ENCODE data around the gene STXBP5.
"Not testable (repeated sequence)": the region's sequence is repeated elsewhere in the genome, so short reads cannot be mapped to it uniquely, and the experiment has no call there.

Gene STXBP5

GRCh38 chr6:147347179-147347881 lies 143.1 kb downstream of the STXBP5 start:
- Histone ChIP-seq H3K9me3 (replicated peaks in 1 of 11) (no peaks in the 10 kb centered on the region), H3K27me3 (no peaks in the 10 kb centered on the region), H3K4me1 (no peaks in the 10 kb centered on the region), H3K36me3 (peaks cover 0 to 14% (median 0%) of the 10 kb centered on the region in 11 experiments; a peak in 5 of 22 replicates), H3K4me2 (no peak overlapping the region), H3K9ac (no peak overlapping the region), H3K4me3 (no peak overlapping the region), H4K20me1 (no peaks in the 10 kb centered on the region), H3K27ac (no peak overlapping the region)
- TF ChIP-seq Cebpa-rat (IDR thresholded peaks at IDR 0.05): no peak

DNA sequence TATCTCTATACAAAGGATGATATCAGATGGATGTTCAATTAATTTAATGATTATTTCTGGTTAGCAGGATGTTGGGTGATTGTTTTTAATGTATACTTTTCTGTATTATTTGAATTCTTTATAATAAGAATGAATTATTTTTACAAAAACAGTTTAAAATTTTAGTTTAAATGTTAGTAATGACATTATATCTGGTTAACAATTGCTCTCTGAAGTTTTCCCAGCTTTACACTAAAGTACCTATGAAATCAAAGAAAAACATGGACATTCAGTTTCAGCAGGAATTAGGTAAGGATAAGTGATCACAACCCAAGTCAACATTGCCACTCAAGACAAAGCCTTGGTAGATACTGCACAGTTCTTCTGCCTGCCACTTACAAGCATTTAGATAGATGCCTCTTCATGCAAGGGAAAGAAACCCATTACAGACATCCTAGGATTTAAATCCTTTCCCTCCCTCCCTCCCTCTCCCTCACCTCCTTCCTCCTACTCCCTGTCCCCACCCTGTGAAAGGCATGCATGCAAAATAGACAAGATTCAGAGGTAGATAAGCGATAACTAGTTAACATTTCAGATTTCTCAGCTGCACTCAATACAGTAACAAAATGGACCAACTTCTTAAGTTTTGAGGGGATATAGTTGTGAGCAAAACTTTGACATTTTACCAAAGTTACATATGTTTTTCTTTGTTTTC lies 143.8 kb downstream of the STXBP5 start:
- H4K20me1 ChIP-seq: no peaks in the 10 kb centered on the region
- no peaks in the 10 kb centered on the region for H3K4me1 ChIP-seq
- no peak for TF ChIP-seq Cebpa-rat (IDR thresholded peaks at IDR 0.05)
- H3K9ac ChIP-seq: no peak overlapping the region
- no peak overlapping the region for H3K27ac ChIP-seq
- H3K36me3 ChIP-seq: peaks cover 0 to 14% (median 0%) of the 10 kb centered on the region in 11 experiments; a peak in 5 of 22 replicates
- no peaks in the 10 kb centered on the region for H3K9me3 ChIP-seq (replicated peaks in 1 of 11)
- H3K4me3 ChIP-seq: no peak overlapping the region
- H3K27me3 ChIP-seq: no peaks in the 10 kb centered on the region
- H3K4me2 ChIP-seq: no peak overlapping the region

DNA sequence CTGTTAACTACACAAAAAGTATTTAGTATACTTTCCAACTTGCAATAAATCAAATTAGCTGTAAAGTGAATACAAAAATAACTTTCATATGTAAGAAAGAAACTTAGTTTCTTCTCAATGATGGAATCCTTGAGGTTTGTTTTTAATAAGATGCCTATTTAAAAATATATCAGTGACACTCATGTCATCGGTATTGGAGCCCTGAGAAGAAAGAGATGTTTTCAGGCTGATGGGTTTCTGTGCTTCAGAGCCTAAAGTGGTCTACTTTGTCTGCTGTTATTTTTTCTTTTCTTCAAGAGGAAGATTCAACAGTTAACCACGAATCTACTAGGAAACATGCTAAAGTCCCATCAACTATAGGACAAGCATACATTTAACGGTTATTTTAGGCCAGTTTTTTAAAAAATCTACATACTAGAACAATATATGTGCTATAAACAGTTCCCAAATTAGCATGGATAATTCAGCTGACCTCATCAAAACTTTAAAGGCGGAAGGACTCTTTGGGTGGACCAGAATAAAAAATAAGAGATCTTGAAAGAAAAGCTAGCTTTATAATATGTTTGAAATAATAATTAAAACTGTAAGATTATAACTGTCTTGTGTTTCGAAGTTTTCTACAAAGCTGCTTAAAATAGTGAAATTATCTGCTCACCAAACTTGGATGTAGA lies 157.2 kb downstream of the STXBP5 start:
- Histone ChIP-seq H3K27me3 (no peaks in the 10 kb centered on the region), H3K27ac (no peak overlapping the region), H3K9ac (no peak overlapping the region), H3K36me3 (peaks cover 4 to 42% (median 13%) of the 10 kb centered on the region in 11 experiments; a peak in 16 of 22 replicates), H3K4me2 (no peak overlapping the region), H3K4me3 (no peak overlapping the region), H3K4me1 (no peaks in the 10 kb centered on the region), H3K9me3 (replicated peaks in 1 of 11) (0 out of 22 replicates have a peak, but pooled peaks cover 0 to 4% (median 0%) of the 10 kb centered on the region in 11 experiments), H4K20me1 (no peaks in the 10 kb centered on the region)
- TF ChIP-seq Cebpa-rat (IDR thresholded peaks at IDR 0.05): no peak

DNA sequence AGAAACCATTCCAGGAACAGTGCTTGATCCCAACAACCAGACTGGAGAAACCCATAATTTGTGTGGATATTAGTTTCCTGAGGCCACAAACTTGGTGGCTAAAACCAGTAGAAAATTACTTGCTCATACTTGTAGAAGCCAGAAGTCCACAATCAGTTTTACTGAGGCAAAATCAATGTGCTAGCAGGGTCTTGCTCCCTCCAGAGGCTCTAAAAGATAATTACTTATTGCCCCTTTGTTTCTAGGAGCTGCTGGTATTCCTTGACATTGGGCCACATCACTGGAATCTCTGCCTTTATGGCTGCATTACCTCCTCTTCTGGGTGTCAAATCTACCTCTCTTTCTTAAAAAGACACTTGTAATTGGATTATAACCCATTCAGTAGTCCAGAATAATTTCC lies 162.1 kb downstream of the STXBP5 start:
- no peak overlapping the region for H3K9ac ChIP-seq
- TF ChIP-seq Cebpa-rat (IDR thresholded peaks at IDR 0.05): no peak
- no peaks in the 10 kb centered on the region for H3K9me3 ChIP-seq (replicated peaks in 1 of 11)
- H3K4me2 ChIP-seq: no peak overlapping the region
- no peak overlapping the region for H3K4me3 ChIP-seq
- no peak overlapping the region for H3K27ac ChIP-seq
- H3K36me3 ChIP-seq: peaks cover 0 to 36% (median 12%) of the 10 kb centered on the region in 11 experiments; a peak in 13 of 22 replicates
- H4K20me1 ChIP-seq: no peaks in the 10 kb centered on the region
- no peaks in the 10 kb centered on the region for H3K4me1 ChIP-seq
- no peaks in the 10 kb centered on the region for H3K27me3 ChIP-seq

- Histone ChIP-seq H3K9me3 (replicated peaks in 1 of 11) (no peaks in the 10 kb centered on the region), H3K9ac (no peak overlapping the region), H3K36me3 (peaks cover 0 to 6% (median 2%) of the 10 kb centered on the region in 11 experiments; a peak in 6 of 22 replicates), H3K27me3 (no peaks in the 10 kb centered on the region), H3K4me3 (no peak overlapping the region), H3K4me2 (no peak overlapping the region), H3K27ac (no peak overlapping the region), H4K20me1 (no peaks in the 10 kb centered on the region), H3K4me1 (no peaks in the 10 kb centered on the region)
- no peak for TF ChIP-seq Cebpa-rat (IDR thresholded peaks at IDR 0.05)
These were observed 167.1 kb downstream of the STXBP5 start for GRCh38 chr6:147371325-147371724.

DNA sequence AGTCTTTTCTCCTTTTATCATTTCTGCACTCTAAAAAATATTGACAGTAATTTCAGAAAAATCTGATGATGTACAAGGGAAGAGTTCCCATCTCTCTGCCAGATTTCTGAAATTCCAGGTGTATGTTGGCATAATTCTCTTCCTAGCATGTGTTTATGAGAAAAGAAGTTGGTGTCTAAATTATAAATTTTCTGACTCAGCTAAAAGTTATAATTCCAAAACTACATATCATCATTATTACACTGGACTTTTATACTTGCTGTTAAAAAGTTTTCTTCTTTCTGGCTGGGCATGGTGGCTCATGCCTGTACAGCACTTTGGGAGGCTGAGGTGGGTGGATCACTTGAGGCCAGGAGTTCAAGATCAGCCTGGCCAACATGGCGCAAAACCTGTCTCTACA lies 168.6 kb downstream of the STXBP5 start:
- Histone ChIP-seq H3K4me3 (no peak overlapping the region), H3K27me3 (no peaks in the 10 kb centered on the region), H3K9me3 (replicated peaks in 1 of 11) (no peaks in the 10 kb centered on the region), H3K36me3 (no peaks in the 10 kb centered on the region; a peak in 1 of 22 replicates), H3K4me1 (no peaks in the 10 kb centered on the region), H4K20me1 (no peaks in the 10 kb centered on the region), H3K4me2 (no peak overlapping the region), H3K27ac (no peak overlapping the region), H3K9ac (no peak overlapping the region)
- TF ChIP-seq Cebpa-rat (IDR thresholded peaks at IDR 0.05): no peak

- Histone ChIP-seq H3K9me3 (replicated peaks in 1 of 11) (peaks cover 14 to 27% (median 18%) of the 10 kb centered on the region in 11 experiments; a peak in 20 of 22 replicates), H4K20me1 (no peaks in the 10 kb centered on the region), H3K27me3 (no peaks in the 10 kb centered on the region), H3K4me2 (no peak overlapping the region), H3K9ac (no peak overlapping the region), H3K27ac (no peak overlapping the region), H3K4me1 (no peaks in the 10 kb centered on the region), H3K36me3 (peaks cover 6 to 36% (median 21%) of the 10 kb centered on the region in 11 experiments; a peak in 19 of 22 replicates), H3K4me3 (no peak overlapping the region)
- TF ChIP-seq Cebpa-rat (IDR thresholded peaks at IDR 0.05): no peak
These were observed 174.6 kb downstream of the STXBP5 start for GRCh38 chr6:147378819-147379218.

GRCh38 chr6:147380841-147381240 lies 176.6 kb downstream of the STXBP5 start:
- H3K4me1 ChIP-seq, H3K27me3 ChIP-seq, H3K9ac ChIP-seq, H3K4me3 ChIP-seq, H4K20me1 ChIP-seq, H3K27ac ChIP-seq, H3K4me2 ChIP-seq: not testable (repeated sequence)
- H3K9me3 ChIP-seq (replicated peaks in 1 of 11): peaks cover 14 to 27% (median 18%) of the 10 kb centered on the region in 11 experiments; a peak in 20 of 22 replicates
- H3K36me3 ChIP-seq: peaks cover 6 to 44% (median 26%) of the 10 kb centered on the region in 11 experiments; a peak in 20 of 22 replicates

DNA sequence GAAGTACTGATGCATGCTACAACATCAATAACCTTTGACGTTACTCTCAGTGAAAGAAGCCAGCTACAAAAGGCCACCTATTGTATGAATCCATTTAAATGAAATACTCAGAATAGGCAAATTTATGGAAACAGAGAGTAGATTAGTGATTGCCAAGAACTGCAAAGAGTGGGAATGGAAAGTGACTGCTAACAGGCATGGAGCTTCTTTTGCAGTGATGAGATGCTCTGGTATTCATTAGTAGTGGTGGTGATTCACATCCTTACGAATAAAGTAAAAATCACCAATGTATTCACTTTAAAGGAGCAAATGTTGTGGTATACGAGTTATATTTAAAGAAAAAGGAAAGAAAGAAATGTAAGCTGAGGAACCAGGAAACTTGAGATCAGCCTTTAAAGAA lies 177.5 kb downstream of the STXBP5 start:
- Histone ChIP-seq H3K4me2 (no peak overlapping the region), H3K9me3 (replicated peaks in 1 of 11) (peaks cover 14 to 27% (median 18%) of the 10 kb centered on the region in 11 experiments; a peak in 20 of 22 replicates), H3K4me1 (no peaks in the 10 kb centered on the region), H3K27me3 (no peaks in the 10 kb centered on the region), H3K4me3 (no peak overlapping the region), H3K9ac (no peak overlapping the region), H3K36me3 (peaks cover 6 to 44% (median 26%) of the 10 kb centered on the region in 11 experiments; a peak in 20 of 22 replicates), H3K27ac (no peak overlapping the region), H4K20me1 (no peaks in the 10 kb centered on the region)
- TF ChIP-seq Cebpa-rat (IDR thresholded peaks at IDR 0.05): no peak

All from BLaER1 treated with 17β-estradiol and CSF1 and Interleukin-3, amounts not matched to agents 10 nM and 100 nM (cell line).